ENCODE measurements around the gene ROBO2.

ROBO2 gene

DNA sequence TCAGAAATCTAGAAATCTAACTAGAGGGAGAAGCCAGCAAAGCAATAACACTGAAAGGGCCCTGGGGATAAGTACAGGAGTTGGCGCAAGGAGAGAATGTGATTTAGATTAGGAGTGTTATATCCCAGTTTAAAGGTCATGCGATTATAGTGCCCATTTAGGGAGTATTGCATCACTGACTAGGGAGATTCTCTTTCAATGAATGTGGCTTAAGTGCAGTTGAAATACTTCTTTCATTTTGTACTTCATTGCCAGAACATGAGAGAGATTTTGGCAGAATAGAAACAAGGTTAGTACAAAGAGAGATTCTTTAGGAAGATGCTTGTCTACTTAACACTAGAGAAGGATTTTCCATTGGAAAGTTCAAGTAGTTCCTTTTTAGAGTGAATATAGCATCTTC lies 13.9 kb downstream of the ROBO2 start:
- no peak for DNase-seq

DNA sequence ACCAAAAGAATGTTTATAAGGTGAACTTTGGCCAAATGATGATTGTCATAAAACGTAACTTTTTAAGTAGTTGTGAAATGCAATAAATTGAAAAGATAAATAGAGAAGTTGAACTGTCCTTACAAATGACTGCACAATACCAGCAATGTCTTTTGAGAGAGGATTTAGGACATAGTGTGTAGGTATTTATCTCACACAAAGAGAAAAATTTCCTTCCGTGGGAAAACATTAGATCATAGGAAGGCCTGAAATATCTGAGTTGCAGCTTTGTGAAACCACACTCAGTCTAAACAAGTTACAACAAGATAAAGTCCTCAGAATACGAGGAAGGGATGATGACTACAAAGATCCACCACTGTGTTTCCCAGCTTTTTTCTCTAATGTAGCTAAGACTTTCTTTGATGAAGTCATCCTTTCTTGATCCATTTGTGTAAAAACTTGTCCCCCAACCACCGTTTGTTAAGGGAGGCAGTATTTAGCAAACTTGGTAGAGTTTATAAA lies 16.0 kb downstream of the ROBO2 start:
- no peak for DNase-seq

DNA sequence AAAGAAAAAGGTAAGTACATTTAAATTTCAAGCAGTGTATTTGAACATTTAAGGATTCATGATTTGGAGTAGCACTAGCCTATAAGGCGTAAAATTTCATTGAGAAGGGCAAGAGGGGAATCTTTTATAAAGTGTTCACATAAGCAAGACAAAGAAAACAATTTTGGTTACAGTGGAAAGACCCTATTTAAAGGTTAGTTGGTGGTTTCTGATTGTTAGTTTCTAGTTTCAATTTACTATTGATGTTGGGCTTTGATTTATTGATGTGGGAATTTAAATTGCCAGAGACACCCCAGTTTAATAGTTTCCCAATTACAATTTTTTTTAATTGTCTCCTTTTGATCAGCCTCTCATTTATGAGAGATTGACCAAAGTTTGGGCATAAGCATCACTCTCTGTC lies 19.5 kb downstream of the ROBO2 start:
- no peak for DNase-seq

DNA sequence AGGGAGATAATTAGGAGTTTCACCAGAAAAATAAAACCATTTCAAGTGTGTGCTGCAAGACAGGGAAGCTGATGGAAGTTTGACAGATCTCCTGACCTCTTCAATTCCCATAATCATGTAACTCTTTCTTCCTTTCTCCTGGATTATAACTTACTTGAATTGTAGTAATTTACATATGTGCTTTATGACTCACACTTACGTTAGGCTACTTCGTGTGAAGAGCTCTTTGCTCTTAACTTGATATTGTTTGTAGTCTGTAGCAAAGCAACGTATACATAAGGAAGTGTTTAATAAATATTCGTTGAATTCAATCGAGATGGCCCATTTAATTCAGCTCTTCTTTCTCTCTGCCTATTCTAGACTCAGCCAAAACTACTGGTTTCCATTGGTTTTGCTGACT lies 23.5 kb downstream of the ROBO2 start:
- peak; percentile 72 for DNase-seq

DNA sequence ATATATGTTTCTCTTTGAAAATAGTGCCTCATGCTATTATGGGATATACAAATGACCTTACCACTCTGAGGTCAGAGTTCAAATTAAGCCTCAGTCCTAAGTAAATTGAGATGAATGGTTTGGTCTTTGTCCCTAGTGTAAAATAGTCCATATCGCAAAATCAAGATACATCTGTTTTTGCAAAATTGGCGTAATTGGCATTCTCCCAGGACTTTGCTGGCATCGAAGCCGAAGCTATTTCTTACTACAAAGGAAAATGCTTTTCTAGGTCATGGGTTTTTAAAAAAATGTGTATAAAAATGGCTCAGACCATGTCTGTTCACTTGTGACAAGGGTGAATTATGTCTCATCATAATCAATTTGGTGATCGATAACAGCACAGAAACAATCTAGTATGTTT lies 25.9 kb downstream of the ROBO2 start:
- no peak for DNase-seq

DNA sequence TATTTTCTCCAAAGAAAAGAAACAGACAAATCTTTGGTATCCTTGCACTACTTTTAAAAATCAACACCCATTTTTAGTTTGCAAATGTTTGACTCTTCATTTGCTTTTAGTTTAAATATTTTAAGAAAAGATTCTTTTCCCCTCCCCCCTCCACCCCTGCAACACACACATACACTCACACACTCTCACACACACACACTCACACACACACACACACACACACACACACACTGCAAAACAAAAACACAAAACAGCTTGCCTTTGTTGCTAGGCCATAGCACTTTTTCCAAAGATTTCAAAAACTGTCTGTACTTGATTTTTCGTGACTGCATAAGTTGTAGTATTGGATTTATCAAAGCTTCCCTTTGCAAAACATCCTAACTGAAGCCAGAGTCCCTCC lies 26.9 kb downstream of the ROBO2 start:
- DNase-seq = no peak

DNA sequence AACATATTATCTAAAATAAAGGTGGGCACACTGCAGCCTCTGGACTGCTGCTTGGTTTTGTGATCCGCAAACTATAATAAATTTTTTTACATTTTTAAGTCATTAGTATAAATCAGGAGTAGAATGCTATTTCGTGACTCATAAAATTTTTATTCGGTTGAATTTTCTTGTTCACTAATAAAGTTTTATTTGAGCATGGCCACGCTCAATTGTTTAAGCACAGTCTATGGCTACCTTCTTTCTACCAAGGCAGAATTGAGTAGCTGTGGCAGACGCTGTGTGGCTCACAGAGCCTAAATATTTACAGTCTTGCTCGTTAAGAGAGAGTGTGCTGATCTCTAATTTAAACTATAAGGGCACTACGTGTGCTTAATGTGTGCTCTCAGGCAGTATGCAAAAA lies 28.9 kb downstream of the ROBO2 start:
- no peak for DNase-seq

DNA sequence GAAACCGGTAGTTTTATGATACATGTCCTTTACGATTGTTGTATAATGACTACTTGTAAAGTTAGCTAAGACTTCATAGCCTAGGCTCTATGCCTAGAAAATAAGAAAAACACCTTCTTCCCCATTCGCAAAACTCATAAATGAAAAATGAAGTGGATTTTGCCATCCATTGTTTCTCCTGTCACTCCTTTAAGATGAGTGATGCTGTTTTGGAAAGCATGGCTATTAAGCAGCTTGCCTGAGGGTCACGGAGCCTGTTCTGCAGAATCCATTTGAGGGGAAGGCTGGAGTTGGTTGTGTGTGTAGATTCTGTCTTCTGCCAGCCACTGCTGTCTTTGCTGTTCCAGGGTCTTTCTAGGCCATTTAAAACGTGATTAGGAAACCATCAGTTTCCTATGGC lies 31.5 kb downstream of the ROBO2 start:
- no peak for DNase-seq

DNA sequence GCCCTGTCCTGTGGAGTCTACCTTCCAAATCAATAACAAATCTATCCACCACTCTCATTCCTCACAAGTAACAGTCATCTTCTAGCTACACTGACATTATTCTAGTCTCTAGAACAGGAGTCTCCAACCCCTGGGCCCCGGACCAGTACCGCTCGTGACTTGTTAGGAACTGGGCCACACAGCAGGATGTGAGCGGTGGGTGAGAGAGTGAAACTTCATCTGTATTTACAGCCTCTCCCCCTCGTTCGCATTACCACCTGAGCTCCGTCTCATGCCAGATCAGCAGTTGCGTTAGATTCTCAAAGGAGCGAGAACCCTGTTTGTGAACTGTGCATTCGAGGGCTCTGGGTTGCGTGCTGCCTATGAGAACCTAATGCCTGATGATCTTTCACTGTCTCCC lies 31.9 kb downstream of the ROBO2 start:
- no peak for DNase-seq

DNA sequence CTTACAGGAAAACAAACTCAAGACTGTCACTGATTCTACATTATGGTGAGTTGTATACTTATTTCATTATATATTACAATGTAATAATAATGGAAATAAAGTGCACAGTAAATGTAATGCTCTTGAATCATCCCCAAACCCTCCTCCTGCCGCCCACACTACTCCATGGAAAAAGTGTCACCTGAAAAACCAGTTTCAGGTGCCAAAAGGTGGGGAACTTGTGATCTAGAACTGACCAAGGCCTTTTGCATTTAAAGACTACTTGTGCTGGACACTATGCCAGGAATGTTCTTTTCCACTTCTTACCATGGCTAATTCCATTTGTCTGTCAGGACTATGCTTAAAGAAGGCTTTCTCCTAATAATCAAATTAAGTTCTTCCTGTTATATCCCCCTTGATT lies 32.3 kb downstream of the ROBO2 start:
- DNase-seq = no peak

DNA sequence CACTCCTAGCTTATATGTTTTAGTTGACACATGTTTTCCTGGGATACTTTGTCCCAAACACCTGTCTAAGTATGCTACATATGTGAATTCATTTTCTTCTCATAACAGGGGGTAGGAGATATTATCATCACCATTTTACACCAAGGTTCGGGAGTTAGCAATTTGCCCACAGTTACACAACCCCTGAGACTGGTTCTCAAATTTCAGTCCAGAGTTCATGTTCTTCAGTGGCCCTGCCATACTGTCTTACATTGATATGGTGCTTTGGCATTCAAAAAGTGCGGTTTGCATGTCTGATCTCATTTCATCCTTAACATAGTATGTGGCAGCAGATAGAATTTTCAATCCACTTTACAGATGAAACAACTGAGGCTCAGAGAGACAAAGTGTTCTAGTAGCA lies 38.4 kb downstream of the ROBO2 start:
- no peak for DNase-seq

DNA sequence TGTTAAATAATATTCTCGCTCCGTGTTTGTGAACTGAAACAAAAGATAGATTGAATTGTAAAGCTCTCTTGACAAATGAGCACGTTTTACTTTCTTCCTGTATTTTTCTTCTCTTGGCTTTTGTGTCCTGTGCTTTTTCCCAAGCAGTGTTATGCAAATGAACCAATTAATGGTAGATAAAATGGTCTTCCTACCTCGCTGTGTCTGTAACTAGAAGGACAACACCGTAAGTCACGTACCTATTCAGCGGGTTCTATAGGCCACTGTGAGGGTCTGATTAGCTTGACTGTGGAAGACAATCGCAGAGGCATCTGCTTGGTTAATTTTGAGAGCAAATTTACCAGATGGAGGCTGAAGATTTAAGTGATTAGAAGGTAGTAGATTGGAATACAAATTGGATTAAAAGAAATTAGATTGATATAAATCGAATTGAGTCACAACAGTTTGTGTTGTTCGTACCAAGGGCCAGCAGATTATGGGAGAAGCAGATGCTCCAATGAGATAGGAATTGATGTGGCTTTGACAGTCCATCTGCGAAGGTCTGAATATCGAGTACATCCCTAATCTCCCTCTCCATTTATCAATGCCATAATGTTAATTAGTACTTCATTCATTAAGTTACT lies 40.2 kb downstream of the ROBO2 start:
- DNase-seq = no peak

DNA sequence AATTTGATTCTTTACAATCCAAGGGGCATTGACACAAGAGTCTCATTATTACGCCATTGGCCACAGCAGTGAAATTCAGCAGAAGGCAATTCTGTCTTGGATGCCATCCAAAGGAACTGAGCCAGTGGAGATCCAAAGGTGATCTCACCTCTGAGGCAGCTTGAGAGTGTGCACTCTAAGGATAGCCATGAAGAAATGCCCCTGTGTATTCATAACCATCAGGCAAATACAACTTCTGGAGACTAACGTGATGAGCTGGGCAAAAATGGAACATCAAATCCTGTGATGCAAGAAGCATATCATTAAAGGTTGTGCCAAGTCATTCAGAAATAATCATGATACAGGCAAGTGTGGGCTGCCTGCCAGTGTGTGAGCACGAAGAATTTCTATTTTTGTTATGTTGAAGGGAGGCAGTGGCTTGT lies 41.4 kb downstream of the ROBO2 start:
- peak; percentile 30 for DNase-seq

DNA sequence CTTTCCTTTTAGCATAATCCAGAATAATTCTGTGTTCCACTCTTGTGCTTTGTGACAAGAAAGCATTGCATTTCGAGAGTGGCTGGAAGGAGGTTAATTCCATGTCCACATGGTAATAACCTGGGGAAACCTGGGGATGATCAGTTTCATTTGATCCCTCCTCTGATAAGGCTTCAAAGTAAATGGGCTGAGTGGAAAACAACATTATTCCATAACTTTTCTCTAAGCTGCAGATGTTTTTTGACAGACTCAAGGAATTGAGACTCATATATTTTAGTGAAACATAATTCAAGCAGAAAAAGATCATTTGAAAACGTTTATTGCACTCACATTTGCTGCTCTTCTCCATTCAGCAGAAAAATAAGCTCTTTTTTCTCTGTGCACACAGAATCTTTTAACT lies 44.6 kb downstream of the ROBO2 start:
- no peak for DNase-seq

DNA sequence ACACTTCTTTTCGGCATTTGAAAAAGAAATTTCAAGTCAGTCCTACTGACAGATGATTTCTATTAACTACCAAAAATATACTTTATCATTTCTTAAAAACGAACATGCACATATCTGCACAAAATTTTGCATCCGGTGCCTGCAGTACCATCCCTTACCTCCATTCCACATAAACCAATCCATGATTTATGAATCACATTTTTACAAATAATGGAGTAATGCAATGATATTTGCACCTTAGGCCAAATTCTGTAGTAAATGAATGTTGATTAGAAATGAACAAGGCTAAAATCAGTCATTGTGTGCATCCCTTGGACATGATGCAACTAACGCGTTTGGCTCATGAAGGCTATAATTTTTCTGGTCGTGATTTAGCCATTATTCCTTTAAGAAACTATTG lies 46.5 kb downstream of the ROBO2 start:
- DNase-seq = no peak

DNA sequence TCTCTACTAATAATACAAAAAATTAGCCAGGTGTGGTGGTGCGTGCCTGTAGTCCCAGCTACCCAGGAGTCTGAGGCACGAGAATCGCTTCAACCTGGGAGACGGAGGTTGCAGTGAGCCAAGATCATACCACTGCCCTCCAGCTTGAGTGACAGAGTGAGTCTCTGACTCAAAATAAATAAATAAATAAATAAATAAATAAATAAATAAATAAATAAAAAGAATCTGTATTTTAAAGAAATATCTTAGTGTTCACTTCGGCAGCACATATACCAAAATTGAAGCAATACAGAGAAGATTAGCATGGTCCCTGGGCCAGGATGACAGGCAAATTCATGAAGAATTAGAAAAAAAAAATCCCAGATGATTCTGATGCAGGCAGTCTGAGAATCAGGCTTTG lies 51.9 kb downstream of the ROBO2 start:
- DNase-seq = no peak

DNA sequence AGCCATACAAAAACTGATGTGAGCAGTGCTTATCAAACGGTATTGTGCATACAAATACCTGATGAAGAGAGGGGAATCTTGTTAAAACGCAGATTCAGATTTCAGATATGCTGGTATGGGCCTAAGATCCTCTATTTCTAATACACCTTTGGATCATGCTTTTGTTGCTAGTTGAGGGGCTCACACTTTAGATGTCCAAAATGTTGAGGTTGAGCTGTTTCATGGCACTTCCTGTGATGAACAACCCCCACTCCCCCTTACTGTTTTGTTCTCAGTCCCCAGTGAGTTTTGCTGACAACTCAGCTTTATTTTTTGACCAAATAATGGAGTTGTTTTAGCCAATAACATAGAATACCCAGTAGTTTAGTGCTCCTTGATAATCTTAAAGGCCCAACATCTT lies 53.2 kb downstream of the ROBO2 start:
- no peak for DNase-seq

DNA sequence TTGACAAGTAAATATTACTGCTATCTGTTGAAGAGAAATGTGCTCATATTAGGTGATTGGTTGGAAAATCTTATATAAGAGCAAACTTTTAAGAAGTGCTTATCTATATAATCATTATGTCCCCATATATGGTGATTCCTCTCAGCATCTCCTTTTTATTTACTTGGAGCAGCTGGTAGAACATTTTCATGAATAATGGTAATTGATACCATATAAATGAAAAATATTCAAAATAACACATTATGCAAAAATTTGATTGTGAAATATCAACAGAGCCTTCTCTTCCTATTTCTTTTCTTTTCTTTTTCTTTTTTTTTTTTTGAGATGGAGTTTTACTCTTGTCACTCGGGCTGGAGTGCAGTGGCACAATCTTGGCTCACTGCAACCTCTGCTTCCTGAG lies 56.2 kb downstream of the ROBO2 start:
- no peak for DNase-seq

DNA sequence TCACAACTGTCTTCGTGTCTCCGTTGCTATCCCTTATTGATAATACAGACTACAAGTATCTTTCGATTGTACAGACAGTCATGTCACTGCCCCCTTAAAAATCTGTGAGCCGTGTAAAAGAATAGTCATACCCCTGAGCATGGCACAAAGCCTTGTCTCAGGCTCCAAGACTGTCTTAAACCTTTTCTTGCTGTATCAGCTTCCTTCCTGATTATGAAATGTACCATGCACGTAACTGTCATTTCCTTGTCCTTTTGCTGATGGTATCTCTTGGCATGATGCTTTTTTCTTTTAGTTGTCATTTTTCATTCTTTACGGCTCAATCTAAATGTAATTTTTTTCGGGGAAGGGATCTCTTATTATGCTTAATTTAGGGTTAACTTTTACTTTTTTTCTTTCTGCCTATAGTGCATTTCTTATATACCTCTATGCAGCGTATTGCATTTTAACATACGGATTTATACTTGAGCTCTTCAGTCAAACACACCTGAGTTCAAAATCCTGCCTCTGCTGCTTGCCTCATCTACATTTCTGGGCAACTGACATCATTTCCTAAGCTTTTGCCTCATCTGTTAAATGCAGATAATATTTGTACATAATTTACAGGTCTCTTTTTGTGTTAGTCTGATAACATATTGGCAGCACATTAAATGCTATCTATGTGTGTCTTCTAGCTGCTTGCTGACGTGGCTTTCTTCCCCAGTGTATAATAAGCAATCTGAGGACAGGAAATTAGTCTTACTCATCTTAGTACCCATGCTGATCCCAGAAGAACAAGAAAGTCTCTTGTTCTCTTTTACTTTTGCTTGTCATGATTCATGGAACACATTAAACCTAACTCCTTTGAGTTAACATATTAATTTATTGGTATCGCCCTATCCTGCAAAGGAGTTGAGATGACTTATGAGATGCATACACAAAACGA lies 57.3 kb downstream of the ROBO2 start:
- no peak for DNase-seq

DNA sequence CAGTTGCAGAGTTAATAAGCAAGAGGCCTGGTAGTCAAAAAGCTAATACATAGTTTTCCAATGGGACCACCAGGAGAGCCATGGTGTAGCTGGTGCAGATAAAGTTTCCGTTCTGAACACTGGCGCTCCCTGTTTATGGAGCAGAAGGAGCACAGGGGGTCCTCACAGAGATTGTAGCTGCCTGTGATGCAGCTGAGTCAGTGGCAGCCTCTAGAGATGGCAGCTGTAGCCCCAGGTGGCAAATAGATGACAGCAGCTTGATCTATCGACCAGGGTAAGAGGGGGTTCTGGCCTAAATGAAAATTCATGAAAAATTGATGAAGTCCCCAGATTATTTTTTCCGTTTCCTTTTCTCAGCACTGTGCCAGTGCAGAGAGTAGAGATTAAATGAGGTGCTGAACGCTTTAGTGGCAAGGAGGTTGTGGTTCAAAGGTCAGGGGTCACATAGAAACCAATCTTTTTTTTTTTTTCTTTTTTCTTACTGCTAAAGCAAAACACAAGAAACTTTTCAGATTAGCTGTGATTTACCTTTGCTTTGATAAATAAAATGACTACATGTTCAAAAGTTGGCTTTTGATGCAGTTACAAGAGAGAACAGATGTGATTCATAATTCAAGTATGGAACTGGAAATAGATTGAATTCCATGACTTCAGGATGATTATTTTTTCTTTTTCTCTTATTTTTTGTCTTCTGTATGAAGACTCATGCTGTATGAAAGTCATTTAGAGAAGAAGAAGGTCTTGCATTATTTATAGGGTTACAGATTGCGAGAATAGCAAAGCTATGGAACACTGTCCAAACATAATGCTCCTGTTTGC lies 63.3 kb downstream of the ROBO2 start:
- no peak for DNase-seq

DNA sequence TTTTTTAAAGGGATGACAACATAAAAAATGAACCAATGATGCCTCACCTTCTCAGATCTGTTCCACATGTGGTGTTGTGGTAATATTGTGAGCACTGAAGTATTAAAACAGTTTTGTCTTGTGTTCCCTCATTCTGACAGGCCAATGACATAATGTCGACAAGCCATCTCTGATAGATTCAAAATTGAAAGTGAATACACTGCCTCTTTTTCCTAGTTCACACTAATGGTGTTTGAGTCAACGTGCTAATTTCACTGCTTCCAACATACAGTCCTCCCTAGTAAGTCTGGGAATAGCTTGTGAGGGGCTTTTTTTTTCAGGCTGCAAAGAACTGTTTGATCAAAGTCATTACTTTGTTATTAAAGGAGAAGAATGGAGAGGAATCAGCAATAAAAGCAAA lies 82.8 kb downstream of the ROBO2 start:
- DNase-seq = no peak

DNA sequence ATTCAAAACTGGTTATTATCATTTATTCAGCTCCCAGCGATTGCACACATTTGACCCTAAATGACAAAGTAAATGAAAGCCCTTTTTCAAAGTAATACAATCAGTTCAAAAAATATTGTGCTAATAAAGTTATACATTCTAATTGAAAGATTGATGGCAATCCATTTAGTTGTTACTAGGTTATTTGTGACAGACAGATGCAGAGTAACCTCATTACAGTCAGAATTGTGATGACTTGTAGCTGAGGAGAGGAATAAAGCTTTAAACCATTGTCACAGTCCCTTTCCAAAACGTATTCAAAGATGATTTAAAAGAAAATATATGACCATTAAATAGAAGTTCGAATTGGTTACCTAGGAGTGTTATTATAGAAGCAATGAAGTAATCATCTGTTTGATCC lies 86.1 kb downstream of the ROBO2 start:
- no peak for DNase-seq

DNA sequence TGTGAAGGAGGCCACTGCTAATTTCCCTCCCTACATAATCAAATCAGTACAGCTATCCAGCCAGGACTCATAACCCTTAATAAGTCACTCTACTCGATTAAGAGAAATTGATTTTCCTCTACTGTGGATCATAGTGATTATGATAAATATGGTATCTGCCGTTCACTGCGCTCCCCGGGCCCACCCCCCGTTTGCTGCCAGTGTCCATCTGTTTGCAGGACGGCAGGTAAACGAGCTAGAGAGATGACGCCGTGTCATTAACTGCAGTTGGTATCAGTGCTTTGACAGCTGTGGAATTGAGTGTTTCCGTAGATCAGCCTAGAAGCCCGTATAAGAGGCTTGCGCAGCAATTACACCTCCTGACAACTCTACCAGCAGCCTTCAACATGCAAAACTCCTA lies 94.9 kb downstream of the ROBO2 start:
- no peak for DNase-seq

DNA sequence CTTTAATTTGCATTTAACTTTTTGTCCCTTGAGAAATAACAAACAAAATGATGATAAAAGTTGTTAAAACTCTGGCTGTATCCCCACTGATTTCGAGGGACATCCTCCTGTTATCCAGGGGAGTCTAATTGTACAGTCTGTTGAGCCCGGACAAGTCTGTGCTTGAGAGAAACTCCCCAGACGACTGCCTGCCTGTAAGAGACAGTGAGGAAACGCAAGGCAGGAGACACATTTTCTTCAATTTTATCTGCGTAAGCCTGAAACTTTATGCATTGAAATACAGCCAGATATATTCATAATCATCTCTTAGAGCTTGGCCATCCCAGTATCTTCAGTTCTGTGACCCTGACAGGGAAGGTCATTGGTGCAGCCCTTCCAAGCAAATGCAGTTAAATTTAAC lies 97.7 kb downstream of the ROBO2 start:
- no peak for DNase-seq
